Stimulated activated CD4-positive, alpha-beta T cell treated with anti-CD3 and anti-CD28 coated beads, Interleukin-12 subunit alpha, Interleukin-12 subunit beta, amount 100 ng/mL, for 24 hours (primary cell): ENCODE results near the gene KREMEN1.

Experiments
- DNase-seq, 2 experiments: peaks; one replicate each; pipeline ENCODE4 v3.0.0-alpha.2; 2020; ENCODE audit warnings: low read depth in 2 of 2

Gene KREMEN1

DNA sequence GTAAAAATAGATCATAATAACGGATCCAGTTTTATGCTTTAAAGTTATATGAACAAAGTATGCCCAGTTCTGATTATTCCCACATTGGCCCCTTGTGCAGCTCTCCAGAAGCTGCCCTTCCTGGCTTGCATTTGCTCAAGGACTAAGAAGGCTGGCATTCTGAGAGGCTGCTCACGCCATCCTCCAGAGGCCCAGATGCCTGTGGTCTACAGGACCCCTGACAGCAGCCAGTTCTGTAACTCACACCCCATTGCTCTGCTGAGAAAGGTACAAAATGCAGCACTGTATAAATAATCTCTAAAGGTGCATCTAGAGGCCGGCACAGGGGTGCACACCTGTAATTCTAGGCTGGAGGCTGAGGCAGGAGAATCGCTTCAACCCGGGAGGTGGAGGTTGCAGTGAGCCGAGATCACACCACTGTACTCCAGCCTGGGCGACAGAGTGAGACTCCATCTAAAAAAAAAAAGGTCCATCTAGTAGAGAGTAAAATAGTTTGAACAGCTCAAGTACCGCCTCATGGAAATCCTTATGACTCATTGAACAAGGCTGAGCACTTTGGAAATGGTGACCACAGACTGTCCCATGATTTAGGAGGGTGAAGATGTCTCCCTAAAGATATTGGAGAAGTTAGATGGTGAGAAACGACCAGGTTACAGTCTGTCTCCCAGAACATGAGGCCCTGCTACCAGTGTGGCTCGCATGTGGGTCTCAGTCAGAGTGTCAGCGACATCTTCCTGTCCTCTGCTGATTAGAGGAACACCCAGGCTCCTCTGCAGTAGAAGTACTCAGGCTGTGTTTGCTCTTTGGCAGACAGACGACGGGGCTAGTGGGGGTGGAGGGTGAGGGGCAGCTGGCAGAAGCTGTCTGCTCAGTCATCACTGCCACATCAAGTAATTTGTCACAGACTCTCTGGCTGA is 56.3 kb downstream of the KREMEN1 start:
- DNase-seq = no peak

DNA sequence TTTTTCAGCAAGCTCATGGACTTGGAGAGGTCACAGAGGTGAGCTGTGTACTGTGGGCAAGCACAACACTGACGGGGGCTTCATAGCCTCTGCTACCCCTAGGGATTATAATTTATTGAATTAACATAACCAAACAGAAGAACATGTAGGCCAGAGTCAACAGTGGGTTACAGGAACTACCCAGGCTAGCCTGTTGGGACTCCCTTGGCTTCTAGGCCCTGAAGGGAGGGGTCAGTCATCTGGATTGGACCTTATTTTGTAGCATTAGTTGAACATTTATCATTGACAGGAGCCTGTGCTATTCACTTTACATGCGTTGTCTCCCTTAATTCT is 56.9 kb downstream of the KREMEN1 start:
- DNase-seq = no peak

DNA sequence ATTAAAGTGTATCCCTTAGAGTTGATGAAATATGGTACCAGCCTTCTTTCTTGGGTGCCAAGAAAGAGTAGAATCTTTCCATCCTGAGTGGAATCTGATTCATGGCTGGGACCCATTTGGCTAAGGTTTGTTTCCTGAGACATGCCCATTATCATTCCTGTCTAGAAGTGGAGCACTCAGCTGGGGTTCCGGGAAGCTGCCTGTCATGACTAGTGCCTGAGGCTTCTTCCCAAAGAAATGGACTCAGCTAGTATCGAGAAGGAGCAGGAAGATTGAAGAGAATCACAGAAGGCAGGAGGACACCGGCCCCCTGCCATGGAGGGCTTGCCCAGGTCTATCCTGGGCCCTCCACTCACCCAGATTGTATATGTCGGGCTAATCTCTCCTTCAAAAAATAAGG is 57.6 kb downstream of the KREMEN1 start:
- DNase-seq = no peak

DNA sequence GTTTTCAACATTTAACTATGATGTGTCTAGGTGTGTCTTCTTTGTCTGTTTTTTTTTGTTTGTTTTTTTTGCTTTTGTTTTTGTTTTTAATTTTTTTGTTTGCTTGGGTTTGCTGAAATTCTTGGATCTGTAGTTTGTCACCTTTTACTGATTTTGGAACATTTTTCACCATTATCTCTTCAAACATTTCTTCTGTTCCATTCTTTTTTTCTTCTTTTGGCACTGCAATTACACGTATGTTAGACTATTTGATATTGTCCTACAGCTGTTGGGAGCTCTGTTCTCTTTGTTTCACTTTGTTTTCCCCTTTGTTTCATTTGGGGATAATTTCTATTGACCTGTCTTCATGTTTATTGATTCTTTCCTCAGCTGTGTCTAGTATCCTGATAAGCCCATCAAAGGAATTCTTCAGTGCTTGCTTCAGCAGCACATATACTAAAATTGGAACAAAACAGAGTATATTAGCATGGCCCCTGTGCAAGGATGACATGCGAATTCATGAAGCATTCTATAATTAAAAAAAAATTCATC is 60.8 kb downstream of the KREMEN1 start:
- DNase-seq = no peak

DNA sequence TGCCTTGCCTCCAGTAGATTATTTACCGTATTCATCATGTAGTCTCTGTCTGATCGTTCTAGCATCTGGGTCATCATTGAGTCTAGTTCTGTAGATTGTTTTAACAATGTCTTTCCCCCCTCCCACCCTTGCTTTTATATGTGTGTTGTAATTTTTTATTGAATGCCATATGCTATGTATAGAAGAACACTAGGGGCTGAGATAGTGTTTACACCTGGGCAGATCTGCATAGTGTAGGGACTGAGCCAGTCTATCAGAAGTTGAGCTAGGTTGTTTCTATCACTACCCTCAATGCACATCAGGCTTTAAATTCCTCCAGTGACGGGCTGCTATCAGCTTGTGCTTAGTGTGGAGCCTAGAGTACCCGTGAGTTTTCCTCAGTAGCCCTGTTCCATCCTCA is 61.6 kb downstream of the KREMEN1 start:
- no peak for DNase-seq

DNA sequence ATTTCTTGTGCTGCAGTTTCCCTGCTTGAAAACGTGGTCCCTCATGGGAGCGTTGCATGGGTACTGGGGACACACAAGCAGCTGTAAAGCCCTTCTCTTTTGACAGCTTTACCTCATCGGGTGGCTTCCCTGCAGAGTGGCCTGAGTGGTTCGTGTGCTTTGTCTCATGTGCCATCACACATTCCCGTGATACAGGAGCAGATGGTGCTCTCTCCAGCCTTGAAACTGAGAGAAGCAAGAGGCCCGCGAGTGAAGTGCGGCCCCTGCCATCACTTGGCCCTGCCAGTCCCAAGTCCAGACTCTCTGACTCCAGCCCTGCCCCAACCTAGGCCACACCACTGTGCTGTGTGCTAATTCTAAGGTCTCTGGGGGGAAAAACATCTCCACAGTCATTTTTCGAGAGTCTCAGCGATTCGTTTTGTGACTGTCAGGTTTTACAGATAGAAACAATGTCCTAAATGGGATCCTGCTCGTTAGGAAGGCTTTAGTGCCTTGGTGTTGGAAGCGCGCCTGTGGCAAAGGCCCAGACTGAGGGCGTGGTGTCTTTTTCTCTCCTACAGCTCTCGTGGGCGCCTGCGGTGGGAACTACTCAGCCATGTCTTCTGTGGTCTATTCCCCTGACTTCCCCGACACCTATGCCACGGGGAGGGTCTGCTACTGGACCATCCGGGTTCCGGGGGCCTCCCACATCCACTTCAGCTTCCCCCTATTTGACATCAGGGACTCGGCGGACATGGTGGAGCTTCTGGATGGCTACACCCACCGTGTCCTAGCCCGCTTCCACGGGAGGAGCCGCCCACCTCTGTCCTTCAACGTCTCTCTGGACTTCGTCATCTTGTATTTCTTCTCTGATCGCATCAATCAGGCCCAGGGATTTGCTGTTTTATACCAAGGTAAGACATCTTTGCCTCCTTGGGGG is 64.2 kb downstream of the KREMEN1 start:
- DNase-seq = no peak

DNA sequence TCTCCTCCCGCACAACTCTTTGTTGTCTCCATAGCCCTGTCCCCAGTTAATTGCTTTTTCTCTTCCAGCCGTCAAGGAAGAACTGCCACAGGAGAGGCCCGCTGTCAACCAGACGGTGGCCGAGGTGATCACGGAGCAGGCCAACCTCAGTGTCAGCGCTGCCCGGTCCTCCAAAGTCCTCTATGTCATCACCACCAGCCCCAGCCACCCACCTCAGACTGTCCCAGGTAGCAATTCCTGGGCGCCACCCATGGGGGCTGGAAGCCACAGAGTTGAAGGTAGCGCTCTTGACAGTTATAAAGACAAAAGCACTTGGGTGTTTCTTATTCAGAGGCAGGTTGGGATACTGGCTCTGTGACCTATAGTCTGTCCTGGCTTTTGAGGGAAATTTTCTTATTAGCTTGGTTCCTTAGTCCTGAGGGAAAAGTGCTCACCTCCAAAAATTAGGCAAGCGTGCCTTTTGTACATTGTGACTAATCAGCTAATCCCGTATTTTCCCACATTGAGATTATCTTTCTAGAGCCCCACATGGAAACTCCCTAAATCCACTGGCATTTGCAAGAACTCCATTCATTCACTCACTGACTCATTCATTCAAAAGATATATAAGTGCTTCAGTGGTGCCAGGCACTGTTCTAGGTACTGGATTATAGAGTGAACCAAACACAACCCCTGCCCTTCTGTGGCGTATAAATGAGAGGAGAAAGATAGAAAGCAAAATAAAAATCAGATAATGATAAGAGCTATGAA is 65.9 kb downstream of the KREMEN1 start:
- DNase-seq = no peak

DNA sequence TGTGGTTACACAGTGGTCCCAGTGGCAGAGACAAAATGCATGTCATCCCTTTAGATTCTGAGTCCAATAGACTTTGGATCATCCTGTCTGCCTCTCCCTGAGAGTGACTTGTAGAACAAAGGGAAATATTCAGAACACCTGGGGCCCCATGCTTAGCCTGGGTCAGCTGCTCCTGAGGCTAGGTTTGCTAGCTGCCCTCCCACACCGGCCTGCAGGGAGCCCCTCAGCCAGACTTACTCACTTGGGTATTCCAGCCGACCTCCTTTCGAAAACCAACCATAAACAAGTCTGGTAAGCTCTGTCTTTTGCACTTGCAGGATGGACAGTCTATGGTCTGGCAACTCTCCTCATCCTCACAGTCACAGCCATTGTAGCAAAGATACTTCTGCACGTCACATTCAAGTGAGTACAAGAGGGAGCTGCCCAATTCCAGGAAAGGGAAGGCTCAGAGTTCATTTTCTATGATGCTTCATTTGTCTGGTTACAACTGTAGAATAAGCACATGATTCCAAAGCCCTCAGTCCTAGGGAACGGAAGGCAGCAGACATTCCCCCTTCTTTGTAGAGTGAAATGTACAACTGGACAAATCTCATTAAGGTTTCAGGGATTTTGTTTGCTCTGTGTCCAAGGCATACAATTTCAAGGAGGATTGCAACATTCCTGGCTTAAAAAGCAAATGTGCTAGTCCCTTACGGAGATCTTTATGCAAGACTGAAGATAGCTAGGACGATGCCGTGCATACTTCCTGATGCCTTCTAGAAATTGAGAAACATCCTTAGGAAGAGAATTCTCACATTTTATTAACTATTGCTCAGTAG is 67.3 kb downstream of the KREMEN1 start:
- no peak for DNase-seq

DNA sequence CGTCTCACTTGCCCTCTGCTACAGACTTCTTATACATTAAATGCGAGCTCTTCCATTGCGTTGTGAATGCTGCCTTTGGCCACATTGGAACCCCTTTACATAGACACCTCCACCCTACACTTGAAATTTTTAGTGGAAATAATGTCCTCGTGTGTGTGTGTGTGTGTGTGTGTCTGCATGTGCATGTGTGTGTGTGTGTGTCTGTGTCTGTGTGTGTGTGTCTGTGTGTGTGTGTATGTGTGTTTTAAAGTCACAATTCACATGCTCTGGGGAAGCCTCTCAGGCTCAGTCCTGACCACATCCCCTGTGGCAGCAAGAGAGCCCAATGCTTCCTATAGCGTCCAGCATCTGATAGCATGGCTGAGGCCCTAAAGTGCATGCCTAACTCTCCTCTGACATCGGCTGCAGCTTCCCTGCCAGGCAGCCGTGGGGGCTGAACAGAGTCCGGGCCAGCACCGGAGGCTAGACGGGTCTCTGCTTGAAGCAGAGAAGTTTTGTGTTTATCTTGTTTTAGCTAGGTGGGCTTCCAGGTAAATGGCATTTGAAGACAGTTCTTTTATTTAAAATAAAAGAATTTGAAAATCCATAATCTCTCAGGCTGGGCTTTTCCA is 68.3 kb downstream of the KREMEN1 start:
- DNase-seq = no peak

DNA sequence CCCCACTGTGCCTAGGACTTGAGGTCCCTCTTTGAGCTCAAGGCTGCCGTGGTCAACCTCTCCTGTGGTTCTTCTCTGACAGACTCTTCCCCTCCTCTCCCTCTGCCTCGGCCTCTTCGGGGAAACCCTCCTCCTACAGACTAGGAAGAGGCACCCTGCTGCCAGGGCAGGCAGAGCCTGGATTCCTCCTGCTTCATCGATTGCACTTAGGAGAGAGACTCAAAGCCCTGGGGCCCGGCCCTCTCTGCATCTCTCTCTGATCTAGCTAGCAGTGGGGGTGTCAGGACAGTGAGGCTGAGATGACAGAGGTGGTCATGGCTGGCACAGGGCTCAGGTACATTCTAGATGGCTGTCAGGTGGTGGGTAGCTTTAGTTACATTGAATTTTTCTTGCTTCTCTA is 69.3 kb downstream of the KREMEN1 start:
- no peak for DNase-seq

DNA sequence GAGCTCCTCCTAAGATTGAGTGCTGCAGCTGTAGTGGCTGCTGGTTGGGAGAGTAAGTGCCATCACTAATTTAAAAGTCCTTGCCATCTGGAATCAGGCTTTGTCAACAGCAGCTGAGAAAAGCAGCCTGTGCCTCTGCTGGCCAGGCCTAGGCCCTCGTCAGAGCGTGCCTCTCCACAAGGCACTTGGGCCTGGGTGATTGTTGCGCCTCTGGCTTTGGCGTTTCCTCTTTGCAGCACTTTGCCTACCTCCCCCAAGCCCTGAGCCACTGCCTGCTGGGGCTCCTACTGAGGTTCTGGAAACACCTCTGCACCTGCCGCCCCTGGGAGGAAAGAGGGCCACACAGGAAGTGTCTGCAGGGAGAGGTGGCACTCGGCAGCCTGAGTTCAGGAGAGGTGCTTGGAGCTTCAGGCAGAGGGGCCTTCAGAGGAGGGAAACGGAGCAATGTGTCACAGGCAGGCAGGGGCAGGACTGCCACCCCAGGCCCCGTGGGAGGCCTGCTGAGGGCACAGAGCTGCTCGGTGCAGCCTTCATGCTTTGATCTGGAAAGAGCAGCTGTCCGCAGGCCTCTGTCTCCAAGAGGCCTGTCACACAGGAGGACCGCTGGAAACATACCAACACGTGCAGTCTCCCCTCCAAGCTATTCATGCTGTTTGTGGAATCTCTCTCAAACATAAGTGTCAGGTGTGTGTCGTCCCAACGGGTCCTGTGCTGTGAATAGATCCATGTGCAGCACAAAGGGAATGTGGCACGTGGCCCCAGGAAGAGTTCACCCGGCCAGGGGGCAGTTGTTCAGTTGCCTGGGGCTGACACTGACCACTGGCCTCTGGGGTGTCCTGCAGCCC is 71.3 kb downstream of the KREMEN1 start:
- no peak for DNase-seq

DNA sequence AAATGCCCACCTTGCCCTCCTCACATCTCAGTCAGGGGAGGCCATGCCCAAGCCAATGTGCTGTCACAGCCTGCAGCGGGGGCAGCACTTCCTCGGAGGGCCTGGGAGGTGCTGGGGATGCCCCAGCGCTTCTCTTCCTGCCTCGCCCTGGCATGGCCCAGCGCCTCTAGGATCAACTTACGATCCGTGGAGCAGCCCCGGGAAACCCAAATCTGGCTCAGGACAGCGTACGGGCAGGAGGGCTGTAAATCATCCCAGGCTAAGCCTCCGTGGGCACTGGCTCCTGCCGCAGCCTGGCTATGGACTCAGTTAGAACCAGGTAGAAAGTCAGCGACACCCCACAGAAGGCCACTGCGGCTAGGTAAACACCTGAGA is 71.9 kb downstream of the KREMEN1 start:
- DNase-seq = no peak

DNA sequence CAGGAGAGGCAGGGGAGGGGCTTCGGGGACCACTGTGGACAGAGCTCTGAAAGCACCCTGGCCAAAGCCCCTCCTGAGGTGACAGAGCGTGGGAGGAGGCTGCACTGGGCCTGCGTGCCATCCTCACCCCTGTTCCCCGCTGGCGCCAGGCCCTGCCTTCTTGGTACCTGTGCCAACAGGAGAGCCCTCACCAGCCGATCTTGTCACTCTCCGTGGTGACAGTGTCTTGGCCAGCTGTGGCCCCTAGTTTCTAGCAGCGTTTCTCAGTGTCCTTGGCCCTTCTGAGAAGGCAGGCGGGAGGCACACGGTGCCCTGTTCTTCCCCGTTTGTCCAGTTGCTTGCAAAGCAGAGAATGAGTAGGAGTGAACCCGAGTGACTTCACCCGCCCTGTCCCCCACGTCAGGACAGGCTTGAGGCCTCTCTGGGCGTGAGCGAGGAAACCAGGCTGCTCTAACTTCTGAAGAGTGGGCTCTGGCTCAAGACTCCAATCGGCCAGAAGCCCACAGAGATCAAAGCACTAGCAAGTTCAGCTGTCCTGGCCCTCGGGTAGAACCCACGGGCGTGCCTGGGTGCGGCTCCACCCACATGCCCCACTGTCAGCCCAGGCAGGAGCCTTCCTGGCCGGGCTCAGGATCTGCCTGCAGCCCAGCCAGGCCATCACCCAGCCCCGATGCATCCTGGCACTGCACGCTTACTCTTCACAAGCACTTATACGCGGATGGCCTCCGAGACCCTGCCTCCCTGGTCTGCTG is 72.7 kb downstream of the KREMEN1 start:
- no peak for DNase-seq

DNA sequence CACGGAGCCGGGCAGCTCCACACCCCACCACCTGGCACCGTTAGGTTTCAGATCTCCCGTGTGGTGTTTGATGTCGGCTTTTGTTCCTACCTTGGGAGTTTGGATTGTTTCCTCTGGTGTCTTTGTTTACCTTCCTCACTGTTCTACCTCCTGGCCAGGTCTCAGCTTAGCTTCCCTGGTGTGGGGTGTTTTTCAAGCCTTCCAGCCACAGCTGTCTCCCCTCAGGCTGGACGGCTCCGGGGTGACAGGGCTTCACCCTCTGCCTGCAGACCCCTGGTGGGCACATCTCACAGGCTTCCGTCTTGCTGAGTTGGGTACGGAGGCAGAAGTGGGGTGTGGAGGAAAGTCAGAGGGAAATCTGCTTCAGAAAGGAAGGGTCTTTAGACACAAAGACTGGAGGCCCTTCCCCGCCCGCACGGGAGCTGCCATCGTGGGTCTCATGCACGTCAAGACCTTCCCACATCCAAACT is 73.3 kb downstream of the KREMEN1 start:
- no peak for DNase-seq

DNA sequence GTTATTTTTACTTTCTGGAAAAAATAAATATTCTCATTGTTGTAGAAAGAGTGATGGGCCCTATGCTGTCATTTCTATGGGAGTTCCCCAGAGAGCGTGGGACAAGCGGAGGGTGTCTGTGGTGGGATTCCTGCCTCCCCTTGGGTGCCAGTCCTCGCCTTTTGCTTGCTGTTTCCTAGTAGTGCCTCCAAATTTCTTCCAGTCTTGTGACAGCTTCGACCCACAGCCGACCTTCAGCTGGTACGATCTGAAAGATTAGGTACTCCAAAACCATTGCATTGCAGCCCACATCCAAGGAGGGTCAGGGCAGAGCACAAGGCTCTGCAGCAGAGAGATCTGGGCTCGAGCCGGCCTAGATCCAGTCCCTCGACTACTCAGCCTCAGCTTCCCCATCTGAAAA is 73.9 kb downstream of the KREMEN1 start:
- no peak for DNase-seq

DNA sequence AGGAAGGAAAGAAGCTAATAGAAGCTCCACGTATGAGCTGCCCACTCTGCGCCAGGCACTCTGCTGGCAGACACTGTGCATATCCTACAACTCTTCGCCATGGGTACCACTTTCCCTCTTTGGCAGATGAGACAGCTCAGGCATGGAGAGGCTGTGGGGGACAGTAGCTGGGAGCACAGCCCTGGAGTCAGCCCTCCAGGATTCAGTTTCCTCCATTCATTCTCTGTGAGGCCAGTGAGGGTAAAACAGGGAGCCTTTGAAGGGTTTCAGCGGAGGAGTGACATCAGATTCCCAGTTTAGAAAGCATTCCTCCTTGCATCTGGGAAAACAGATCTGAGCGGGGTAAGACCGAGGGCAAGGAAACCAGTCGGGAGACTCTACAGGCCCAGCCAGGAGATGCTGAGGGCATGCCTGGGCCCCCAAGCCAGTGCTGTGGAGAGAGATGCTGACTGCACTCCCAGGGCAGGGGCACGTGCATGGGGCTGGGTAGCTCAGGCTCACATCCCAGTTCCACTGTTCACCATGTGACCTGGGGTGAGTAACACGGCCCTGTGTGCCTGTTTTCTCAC is 74.6 kb downstream of the KREMEN1 start:
- no peak for DNase-seq

DNA sequence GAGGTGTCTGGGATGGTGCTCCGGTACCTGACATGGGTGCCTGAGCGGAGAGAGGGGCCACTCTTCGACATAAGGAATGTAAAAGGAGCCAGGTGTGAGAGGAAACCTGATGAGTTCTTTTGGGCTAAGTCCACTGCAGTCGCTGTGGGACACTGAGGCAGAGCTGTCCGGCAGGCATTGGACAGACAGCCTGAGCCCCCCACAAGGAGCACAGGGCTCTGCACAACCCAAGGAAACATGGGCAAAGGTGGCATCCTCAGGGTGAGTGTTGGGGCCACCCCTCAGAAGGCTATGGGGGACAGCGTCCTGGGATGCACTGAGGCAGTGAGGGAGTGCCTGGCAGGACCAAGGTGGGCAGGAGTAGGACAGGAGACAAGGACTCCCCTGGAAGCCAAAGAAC is 75.2 kb downstream of the KREMEN1 start:
- no peak for DNase-seq

DNA sequence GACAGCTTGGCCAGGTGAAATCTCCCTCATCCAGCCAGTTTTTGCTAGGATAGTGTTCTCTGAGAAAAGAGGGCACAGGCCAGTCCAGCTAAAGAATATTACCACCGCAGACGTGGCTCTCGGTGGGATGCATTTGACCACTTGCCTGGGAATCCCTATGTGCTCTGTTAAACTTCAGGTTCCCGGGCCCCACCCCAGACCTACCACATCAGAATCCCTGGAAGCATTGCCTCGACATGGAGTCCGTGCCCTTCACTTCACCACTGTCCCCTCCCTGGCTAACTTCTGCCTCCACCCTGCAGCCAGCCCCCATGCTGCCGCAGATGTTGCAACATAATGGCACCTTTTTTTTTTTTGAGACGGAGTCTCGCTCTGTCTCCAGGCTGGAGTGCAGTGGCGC is 76.0 kb downstream of the KREMEN1 start:
- no peak for DNase-seq
